ENCODE data around the gene MAZ.

MAZ gene

GRCh38 chr16:29819506-29819905 is 13.2 kb downstream of the MAZ start:
- ATAC-seq: no peak
- TF ChIP-seq PPARA (CRISPR knock-in tag; IDR thresholded peaks at IDR 0.05; ENCODE audit: borderline replicate concordance) (no peak), RARB (CRISPR knock-in tag; IDR thresholded peaks at IDR 0.05) (no peak), BACH2 (CRISPR knock-in tag; IDR thresholded peaks at IDR 0.05; ENCODE audit: borderline replicate concordance) (no peak), ZFP3 (CRISPR knock-in tag; IDR thresholded peaks at IDR 0.05) (no peak), ESRRG (CRISPR knock-in tag; IDR thresholded peaks at IDR 0.05) (no peak), ARNTL (CRISPR knock-in tag; IDR thresholded peaks at IDR 0.05; ENCODE audit: borderline replicate concordance, low read depth) (no peak), PATZ1 (CRISPR knock-in tag; IDR thresholded peaks at IDR 0.05; ENCODE audit: borderline replicate concordance) (no peak), ZNF70 (CRISPR knock-in tag; IDR thresholded peaks at IDR 0.05) (no peak), TCF4 (CRISPR knock-in tag; IDR thresholded peaks at IDR 0.05; ENCODE audit: borderline replicate concordance) (no peak), ZFP30 (CRISPR knock-in tag; IDR thresholded peaks at IDR 0.05) (no peak), GLIS3 (CRISPR knock-in tag; IDR thresholded peaks at IDR 0.05) (no peak), TOX (CRISPR knock-in tag; IDR thresholded peaks at IDR 0.05; ENCODE audit: borderline replicate concordance) (no peak)

- no peak for TF ChIP-seq ARNTL (CRISPR knock-in tag; IDR thresholded peaks at IDR 0.05; ENCODE audit: borderline replicate concordance, low read depth)
- TF ChIP-seq SNAI2 (CRISPR knock-in tag; IDR thresholded peaks at IDR 0.05): no peak
- TF ChIP-seq OSR1 (CRISPR knock-in tag; IDR thresholded peaks at IDR 0.05): no peak
- TF ChIP-seq GLIS3 (CRISPR knock-in tag; IDR thresholded peaks at IDR 0.05): no peak
- TF ChIP-seq CSRNP3 (CRISPR knock-in tag; IDR thresholded peaks at IDR 0.05): no peak
- peak; percentile 67 for ATAC-seq
Measured at GRCh38 chr16:29820271-29820701, 14.0 kb downstream of the MAZ start, which contains the start of gene MVP. MVP (plus strand) TSS chr16:29820462; CDS start chr16:29830550, 10,088 bp downstream.

- no peak for TF ChIP-seq ZFP3 (CRISPR knock-in tag; IDR thresholded peaks at IDR 0.05)
- TF ChIP-seq CREB5 (CRISPR knock-in tag; IDR thresholded peaks at IDR 0.05; ENCODE audit: low read depth): no peak
- TF ChIP-seq ZC3H10 (CRISPR knock-in tag; IDR thresholded peaks at IDR 0.05): no peak
- no peak for ATAC-seq
Measured at GRCh38 chr16:29820730-29821642, 14.7 kb downstream of the MAZ start.

GRCh38 chr16:29821643-29822115 is 15.3 kb downstream of the MAZ start:
- ATAC-seq: peak; percentile 30

More at GRCh38 chr16:29821643-29822115, 15.3 kb downstream of the MAZ start:
- TF ChIP-seq ZNF70 (CRISPR knock-in tag; IDR thresholded peaks at IDR 0.05) (no peak), TCF4 (CRISPR knock-in tag; IDR thresholded peaks at IDR 0.05; ENCODE audit: borderline replicate concordance) (no peak), BACH2 (CRISPR knock-in tag; IDR thresholded peaks at IDR 0.05; ENCODE audit: borderline replicate concordance) (no peak), TSHZ2 (CRISPR knock-in tag; IDR thresholded peaks at IDR 0.05) (no peak), ZC3H10 (CRISPR knock-in tag; IDR thresholded peaks at IDR 0.05) (no peak), ZFP3 (CRISPR knock-in tag; IDR thresholded peaks at IDR 0.05) (no peak), PPARA (CRISPR knock-in tag; IDR thresholded peaks at IDR 0.05; ENCODE audit: borderline replicate concordance) (no peak), ISL1 (CRISPR knock-in tag; IDR thresholded peaks at IDR 0.05) (no peak)
